ENCODE measurements around the gene DNAJC5.

DNAJC5 gene

GRCh38 chr20:63942250-63942951 is 47.5 kb downstream of the DNAJC5 start:
- DNase-seq, result no peak

DNA sequence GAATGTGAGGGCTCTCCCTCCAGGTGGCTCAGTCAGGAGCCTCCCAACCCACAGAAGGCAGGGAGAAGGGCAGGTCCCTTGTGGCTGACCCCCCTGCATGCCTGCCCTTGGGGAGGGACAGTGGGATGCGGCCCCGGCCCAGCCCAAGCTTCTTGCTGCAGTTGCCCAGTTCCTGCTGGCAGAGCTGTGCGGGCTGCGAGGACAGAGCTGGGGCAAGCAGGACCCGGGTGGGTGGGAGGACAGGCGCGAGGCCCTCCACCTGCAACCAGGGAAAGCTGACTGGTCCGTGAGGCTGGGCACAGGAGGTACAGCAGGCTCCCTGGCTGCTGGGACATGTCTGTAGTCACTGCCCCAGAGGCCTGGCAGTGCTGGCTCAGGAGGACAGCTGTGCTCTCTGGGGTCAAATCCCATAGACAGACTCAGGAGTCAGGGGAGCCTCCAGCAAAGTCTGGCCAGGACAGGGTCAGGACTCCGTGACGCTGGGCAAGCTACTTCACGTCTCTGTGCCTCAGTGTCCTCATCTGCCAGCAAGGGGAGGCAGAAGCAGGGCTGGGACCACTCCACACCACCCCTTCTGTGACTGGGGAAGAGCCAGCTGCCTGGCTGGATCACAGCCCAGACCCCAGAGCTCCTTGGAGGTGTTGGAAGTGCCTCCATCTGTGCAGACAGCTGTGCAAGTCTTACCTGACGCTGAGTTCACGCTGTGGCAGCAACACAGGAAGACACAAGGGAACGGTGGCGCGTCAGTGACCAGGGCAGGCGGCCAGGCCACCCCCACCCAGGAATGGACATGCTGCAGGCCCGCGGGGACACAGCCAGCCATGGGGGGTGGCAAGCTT is 48.3 kb downstream of the DNAJC5 start:
- DNase-seq, result no peak

DNA sequence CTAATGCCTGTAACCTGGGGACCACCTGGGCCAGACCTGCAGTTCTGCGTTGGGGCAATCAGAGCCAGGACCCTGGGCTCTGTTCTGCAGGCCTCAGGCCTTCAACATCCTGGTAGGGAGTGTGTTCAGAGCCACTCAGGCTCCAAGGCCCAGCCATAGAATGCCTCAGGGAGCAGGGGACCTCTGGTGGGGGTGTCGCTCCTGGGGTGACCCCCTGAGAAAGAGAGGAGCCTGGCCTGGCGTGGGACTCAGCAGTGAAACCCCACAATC is 48.8 kb downstream of the DNAJC5 start:
- no peak for DNase-seq

- no peak for DNase-seq
Observed at GRCh38 chr20:63944078-63944941, 49.4 kb downstream of the DNAJC5 start.

GRCh38 chr20:63945031-63945658 is 50.2 kb downstream of the DNAJC5 start:
- no peak for DNase-seq

- no peak for DNase-seq
Observed at GRCh38 chr20:63945921-63946920, 51.3 kb downstream of the DNAJC5 start.

GRCh38 chr20:63946986-63947637 is 52.2 kb downstream of the DNAJC5 start:
- no peak for DNase-seq

GRCh38 chr20:63947638-63948456 is 52.9 kb downstream of the DNAJC5 start:
- DNase-seq, result peak in 1 of 2 experiments; percentile 55

GRCh38 chr20:63950701-63951397 is 55.9 kb downstream of the DNAJC5 start:
- DNase-seq, result no peak

DNA sequence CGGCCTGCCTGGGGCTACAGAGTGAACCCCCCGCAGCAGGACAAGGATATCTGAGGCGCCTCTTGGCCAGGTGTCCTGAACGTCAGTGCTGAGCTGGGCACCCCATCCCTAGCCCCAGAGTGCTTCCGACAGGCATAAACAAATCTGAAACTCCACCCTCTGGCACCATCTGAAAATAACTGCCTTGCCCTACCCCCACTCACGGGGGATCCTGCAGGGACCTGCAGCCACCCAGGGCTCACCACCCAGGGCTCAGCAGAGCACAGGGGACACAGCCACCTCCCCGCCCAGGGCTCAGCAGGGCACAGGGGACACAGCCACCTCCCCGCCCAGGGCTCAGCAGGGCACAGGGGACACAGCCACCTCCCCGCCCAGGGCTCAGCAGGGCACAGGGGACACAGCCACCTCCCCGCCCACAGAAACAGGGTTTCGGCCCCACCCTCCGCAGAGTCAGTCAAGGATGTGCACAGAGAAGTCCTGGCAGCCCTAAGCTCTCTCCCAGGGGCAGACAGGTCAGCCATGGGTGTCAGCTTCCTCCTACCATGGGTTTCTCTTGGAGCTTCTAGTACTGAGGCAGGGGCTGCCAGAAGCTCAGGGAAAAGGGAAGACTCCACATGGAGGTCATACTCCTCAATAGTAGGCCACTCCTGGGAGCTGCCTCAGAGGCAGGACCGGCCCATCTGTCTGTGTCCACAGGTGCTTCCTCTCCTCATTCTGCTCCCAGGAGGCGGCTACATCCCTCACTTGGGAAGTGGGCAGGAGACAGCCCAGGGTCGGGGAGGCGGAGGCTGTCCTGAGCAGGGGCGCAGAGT is 56.7 kb downstream of the DNAJC5 start:
- no peak for DNase-seq

GRCh38 chr20:63952210-63952535 is 57.2 kb downstream of the DNAJC5 start:
- no peak for DNase-seq

- no peak for DNase-seq
Observed at GRCh38 chr20:63952769-63953168, 57.8 kb downstream of the DNAJC5 start.

GRCh38 chr20:63953764-63954429 is 59.0 kb downstream of the DNAJC5 start:
- DNase-seq, result no peak

GRCh38 chr20:63955281-63955826 is 60.4 kb downstream of the DNAJC5 start:
- DNase-seq, result peak in 1 of 2 experiments; percentile 40

DNA sequence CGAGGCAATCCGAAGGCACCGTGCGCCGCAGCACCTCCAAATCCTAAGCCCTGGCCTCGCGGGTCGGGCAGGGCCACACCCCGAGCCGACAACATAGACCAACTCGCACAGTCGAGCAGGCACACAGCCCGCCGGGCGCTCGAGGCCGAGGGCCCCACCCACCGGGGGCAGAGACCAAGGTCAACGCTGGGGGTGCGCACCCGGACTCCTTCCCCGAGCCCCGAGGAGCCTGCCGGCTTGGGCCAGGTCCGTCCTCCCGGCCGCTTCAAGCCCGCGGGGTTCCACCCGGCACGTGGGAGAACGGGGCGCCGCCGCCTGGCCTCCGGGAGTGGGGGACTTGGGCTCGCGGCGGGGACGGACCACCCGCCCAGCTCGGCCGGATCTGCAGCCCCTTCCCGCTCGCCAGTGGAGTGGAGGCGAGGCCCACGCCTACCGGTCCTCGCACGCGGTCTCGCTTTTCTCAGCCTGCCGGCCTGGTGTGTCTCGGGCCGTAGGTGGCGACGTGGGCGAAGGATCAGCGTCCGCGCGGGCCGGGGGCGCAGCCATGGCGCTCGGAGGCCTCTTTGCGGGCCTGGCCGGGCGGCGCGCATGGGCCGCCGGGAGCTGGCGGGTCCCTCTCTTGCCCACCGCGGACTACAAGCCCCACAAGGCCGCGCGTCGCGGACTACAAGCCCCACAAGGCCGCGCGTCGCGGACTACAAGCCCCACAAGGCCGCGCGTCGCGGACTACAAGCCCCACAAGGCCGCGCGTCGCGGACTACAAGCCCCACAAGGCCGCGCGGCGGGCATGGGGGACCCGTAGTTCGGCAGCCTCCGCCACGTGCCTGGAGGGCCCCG is 61.1 kb downstream of the DNAJC5 start, which contains the start of gene UCKL1:
TSS of gene UCKL1 (minus strand) at position 590 of the 837 bp plus-strand sequence. CDS start at position 546, 44 bp downstream.
- DNase-seq, result peak; percentile 86 to 88

- DNase-seq, result no peak
Observed at GRCh38 chr20:63956664-63957003, 61.7 kb downstream of the DNAJC5 start.

All from NCI-H2081 (cell line).